MCF 10A (cell line): ENCODE data around the gene DIP2C. TPM values are rescaled to one million over a fixed set of nuclear protein-coding genes. Genes with fewer than 3 reads are reported as not detected.

Source experiments
- BruUV-seq: library from RNA; stranded (reverse); fragments of 400-500 nt; replicated peaks from 2 replicates; lab custom pipeline; 2021; lab: Mats Ljungman, UMichigan
- CTCF ChIA-PET: fragments of 300-600 bp; sonication (Branson Sonifier 250); formaldehyde crosslinking; extraction: SDS; loops from one replicate; lab custom pipeline; 2021; ENCODE audit warnings: antibody characterized with exemption, inconsistent platforms; lab: Yijun Ruan, JAX
- POLR2A ChIA-PET: fragments of 300-600, 350-650 bp; sonication (Branson Sonifier 250); formaldehyde crosslinking; extraction: SDS; loops from one replicate; lab custom pipeline; 2020; ENCODE audit warnings: antibody characterized with exemption, inconsistent platforms; lab: Yijun Ruan, JAX
- DNase-seq: peaks from one replicate; pipeline ENCODE4 v3.0.0-alpha.2; 2018; ENCODE audit not compliant: unreplicated experiment
- H3K27ac Mint-ChIP-seq: one replicate; pipeline ENCODE4 v1.8.0; 2022; ENCODE audit warnings: mild to moderate bottlenecking, low read depth, mixed read lengths; ENCODE audit not compliant: unreplicated experiment
- H3K27me3 Mint-ChIP-seq: one replicate; pipeline ENCODE4 v1.8.0; 2022; ENCODE audit warnings: mixed read lengths; ENCODE audit not compliant: insufficient read depth, unreplicated experiment
- H3K36me3 Mint-ChIP-seq: one replicate; pipeline ENCODE4 v1.8.0; 2022; ENCODE audit warnings: mild to moderate bottlenecking, moderate library complexity, mixed read lengths; ENCODE audit not compliant: insufficient read depth, unreplicated experiment
- H3K4me1 Mint-ChIP-seq: one replicate; pipeline ENCODE4 v1.8.0; 2022; ENCODE audit warnings: mixed read lengths; ENCODE audit not compliant: insufficient read depth, unreplicated experiment
- H3K4me3 Mint-ChIP-seq: one replicate; pipeline ENCODE4 v1.8.0; 2022; ENCODE audit warnings: mild to moderate bottlenecking, moderate library complexity, mixed read lengths; ENCODE audit not compliant: unreplicated experiment
- H3K9me3 Mint-ChIP-seq: one replicate; pipeline ENCODE4 v1.8.0; 2022; ENCODE audit warnings: mixed read lengths; ENCODE audit not compliant: unreplicated experiment
- intact Hi-C: fragments of 100-400 bp; cut with micrococcal nuclease; formaldehyde crosslinking; loops from 2 replicates; pipeline ENCODE4 v1.14.1; 2022
- total RNA-seq: library from RNA; stranded (reverse); gene quantifications from 2 replicates; pipeline ENCODE4 v1.2.3, GENCODE V29; 2022
- TF ChIP-seq, protein P1 (sequence below): fragments of 200-600 bp; IDR thresholded peaks from one replicate; pipeline ENCODE4 v1.8.0; 2022; ENCODE audit warnings: antibody characterized with exemption, mild to moderate bottlenecking; ENCODE audit not compliant: unreplicated experiment

DIP2C gene
- total RNA-seq, 1 experiment from 2014 or later, result 0.37 TPM

- DNase-seq, result no peak
- CTCF ChIA-PET, result interaction anchor here (0.5 to 1.0 kb wide), 2 partner anchors 27 to 559 kb away, joined by 3 read pairs; no protein-coding TSS in a partner anchor
- Mint-ChIP-seq H3K4me3 (no peak overlapping the region), H3K27me3 (no peaks in the 10 kb centered on the region), H3K36me3 (no peaks in the 10 kb centered on the region), H3K9me3 (no peaks in the 10 kb centered on the region), H3K27ac (no peak overlapping the region), H3K4me1 (peaks cover 6% of the 10 kb centered on the region)
- POLR2A ChIA-PET, result interaction anchor here (0.7 to 2.1 kb wide), 2 partner anchors 13 to 224 kb away, joined by 3 to 6 read pairs; no protein-coding TSS in a partner anchor
- no TSS peak for BruUV-seq
- TF ChIP-seq, protein P1, sequence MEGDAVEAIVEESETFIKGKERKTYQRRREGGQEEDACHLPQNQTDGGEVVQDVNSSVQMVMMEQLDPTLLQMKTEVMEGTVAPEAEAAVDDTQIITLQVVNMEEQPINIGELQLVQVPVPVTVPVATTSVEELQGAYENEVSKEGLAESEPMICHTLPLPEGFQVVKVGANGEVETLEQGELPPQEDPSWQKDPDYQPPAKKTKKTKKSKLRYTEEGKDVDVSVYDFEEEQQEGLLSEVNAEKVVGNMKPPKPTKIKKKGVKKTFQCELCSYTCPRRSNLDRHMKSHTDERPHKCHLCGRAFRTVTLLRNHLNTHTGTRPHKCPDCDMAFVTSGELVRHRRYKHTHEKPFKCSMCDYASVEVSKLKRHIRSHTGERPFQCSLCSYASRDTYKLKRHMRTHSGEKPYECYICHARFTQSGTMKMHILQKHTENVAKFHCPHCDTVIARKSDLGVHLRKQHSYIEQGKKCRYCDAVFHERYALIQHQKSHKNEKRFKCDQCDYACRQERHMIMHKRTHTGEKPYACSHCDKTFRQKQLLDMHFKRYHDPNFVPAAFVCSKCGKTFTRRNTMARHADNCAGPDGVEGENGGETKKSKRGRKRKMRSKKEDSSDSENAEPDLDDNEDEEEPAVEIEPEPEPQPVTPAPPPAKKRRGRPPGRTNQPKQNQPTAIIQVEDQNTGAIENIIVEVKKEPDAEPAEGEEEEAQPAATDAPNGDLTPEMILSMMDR, result peak; percentile 23
- intact Hi-C loops, result loop anchor here (10.0 kb wide), 1 partner anchor 554 kb away; no protein-coding TSS in a partner anchor
These were observed 458.7 kb downstream of the DIP2C start for GRCh38 chr10:230758-231157.

DNA sequence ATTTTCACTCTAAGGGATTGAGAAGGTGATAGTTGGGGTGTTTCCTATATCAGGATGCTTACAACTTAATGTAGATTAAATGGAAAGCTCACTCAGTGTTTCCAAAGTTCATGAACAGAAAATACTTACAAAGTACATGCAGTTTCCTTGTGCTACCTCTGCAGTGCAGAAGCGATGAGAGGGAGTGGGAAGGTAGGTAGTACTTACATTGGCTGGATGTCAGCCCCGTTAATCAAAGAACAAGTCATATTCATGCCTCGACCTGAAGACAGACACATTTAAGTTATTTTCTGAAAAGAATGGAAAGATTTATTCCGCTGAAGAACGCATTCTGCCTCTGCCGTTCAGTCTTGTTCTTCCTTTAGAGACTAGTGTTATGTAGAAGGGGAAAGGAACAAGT is 461.1 kb downstream of the DIP2C start:
- intact Hi-C loops, result no loop called here
- DNase-seq, result no peak
- Mint-ChIP-seq H3K4me3 (no peak overlapping the region), H3K4me1 (peaks cover 6% of the 10 kb centered on the region), H3K36me3 (no peaks in the 10 kb centered on the region), H3K9me3 (no peaks in the 10 kb centered on the region), H3K27ac (no peak overlapping the region), H3K27me3 (no peaks in the 10 kb centered on the region)
- no TSS peak for BruUV-seq
- ChIA-PET CTCF (no interaction called here), POLR2A (no interaction called here)
- TF ChIP-seq, protein P1, result no peak

DNA sequence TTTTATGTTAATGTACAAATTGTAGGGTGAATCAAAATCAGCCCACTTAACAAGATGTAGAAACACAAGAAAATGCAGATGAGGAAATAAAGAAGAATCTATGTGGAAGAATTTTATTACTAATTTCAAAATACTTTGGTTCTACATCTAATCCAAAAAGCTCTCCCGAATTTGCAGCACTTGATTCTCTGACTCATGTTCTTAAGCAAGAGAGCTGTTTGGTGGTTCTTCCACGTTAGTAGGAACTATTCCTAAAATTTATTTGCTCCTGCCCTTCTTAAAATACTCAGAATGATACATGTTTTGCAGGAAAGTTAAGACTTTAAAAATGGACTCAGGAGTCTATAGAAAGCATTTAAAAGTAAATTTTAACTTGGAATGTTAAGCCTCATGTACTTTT is 462.5 kb downstream of the DIP2C start:
- ChIA-PET CTCF (no interaction called here), POLR2A (interaction anchor here (0.5 to 1.3 kb wide), 3 partner anchors 24 to 285 kb away, joined by 3 read pairs; no protein-coding TSS in a partner anchor)
- no TSS peak for BruUV-seq
- H3K36me3 Mint-ChIP-seq, result no peaks in the 10 kb centered on the region
- H3K27ac Mint-ChIP-seq, result peak overlapping the region; percentile 31
- no peak overlapping the region for H3K4me3 Mint-ChIP-seq
- H3K4me1 Mint-ChIP-seq, result peaks cover 6% of the 10 kb centered on the region
- TF ChIP-seq, protein P1, result no peak
- intact Hi-C loops, result no loop called here
- DNase-seq, result peak; percentile 49
- H3K27me3 Mint-ChIP-seq, result no peaks in the 10 kb centered on the region
- H3K9me3 Mint-ChIP-seq, result no peaks in the 10 kb centered on the region

DNA sequence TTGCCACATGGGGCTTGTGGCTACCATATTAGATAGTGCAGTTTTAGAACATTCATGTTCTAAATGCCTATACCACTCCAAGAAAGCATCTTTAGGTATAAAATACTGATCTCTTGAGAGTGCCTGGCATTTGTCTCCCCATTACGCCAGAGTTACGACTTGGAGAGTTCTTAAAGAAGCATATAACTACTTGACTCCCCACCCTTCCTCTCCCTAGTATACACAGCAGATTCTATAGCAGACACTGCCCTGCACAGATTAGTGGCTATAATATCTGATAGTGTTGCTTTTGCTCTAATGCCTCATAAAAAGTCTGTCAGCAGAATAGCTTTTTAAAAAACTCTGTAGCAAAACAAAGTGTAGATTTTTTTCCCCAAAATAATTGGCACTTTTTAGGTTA is 463.4 kb downstream of the DIP2C start:
- no peaks in the 10 kb centered on the region for H3K36me3 Mint-ChIP-seq
- intact Hi-C loops, result no loop called here

More for the DNA sequence above, 463.4 kb downstream of the DIP2C start:
- Mint-ChIP-seq H3K27ac (no peak overlapping the region), H3K27me3 (no peaks in the 10 kb centered on the region), H3K9me3 (no peaks in the 10 kb centered on the region), H3K4me3 (no peak overlapping the region), H3K4me1 (peaks cover 6% of the 10 kb centered on the region)
- POLR2A ChIA-PET, result interaction anchor here (0.6 to 1.3 kb wide), 2 partner anchors 65 to 225 kb away, joined by 3 read pairs; no protein-coding TSS in a partner anchor
- BruUV-seq, result no TSS peak
- no peak for DNase-seq
- TF ChIP-seq, protein P1, result no peak
- CTCF ChIA-PET, result no interaction called here
